ENCODE measurements around the gene PCSK5. TPM values are rescaled to one million over a fixed set of nuclear protein-coding genes. Genes with fewer than 3 reads are reported as not detected.

The PCSK5 gene
- total and polyA plus RNA-seq, 12 donors: 2.2 to 31.8 (median 8.4) TPM

DNA sequence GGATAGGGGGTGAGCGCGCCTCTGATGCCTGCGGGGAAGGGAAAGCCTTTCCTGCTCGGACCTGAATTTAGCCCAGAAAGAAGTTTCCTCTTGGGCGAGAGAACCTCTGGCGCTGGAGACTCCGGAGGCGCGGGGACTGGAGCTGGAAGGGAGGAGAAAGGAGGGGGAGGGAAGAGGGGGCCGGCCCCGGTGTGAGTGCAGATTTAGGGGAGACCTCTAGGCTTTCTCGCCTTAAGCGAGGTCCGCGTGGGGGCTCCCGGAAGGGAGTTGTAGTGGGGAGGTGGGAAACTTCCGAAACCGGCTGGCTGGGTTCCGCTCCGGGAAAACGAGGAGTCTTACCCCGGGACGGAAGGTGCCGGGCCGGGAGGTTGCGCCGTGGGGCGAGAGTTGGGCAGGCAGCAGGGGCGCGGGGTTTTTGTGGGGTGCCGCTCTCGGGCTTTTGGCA lies 1.3 kb downstream of the PCSK5 start:
- Histone ChIP-seq H3K4me1 (replicated peaks in 1 of 2) (peaks cover 13 to 30% of the 10 kb centered on the region in 2 donors), H3K27me3 (no peaks in the 10 kb centered on the region), H3K9me3 (replicated peaks in 1 of 3) (no peaks in the 10 kb centered on the region), H3K36me3 (replicated peaks in 1 of 2) (no peaks in the 10 kb centered on the region), H3K27ac (peak overlapping the region in 3 of 5 donors; percentile 77 to 92 (median 91)), H3K4me3 (peak overlapping the region in 3 of 4 donors; percentile 45 to 81 (median 64))
- TF ChIP-seq POLR2A (IDR thresholded peaks at IDR 0.05): no peak
- intact Hi-C loops (cut with DNase I): loop anchor here in 1 of 2 donors (10.0 kb wide), 1 partner anchor 93 kb away; no protein-coding TSS in a partner anchor
- peak in 5 of 7 donors; percentile 19 to 29 (median 25) for DNase-seq
- 0 to 1% (median 1%) methylated on average over 29 to 32 of the region's 32 CpGs for WGBS, 4 donors

DNA sequence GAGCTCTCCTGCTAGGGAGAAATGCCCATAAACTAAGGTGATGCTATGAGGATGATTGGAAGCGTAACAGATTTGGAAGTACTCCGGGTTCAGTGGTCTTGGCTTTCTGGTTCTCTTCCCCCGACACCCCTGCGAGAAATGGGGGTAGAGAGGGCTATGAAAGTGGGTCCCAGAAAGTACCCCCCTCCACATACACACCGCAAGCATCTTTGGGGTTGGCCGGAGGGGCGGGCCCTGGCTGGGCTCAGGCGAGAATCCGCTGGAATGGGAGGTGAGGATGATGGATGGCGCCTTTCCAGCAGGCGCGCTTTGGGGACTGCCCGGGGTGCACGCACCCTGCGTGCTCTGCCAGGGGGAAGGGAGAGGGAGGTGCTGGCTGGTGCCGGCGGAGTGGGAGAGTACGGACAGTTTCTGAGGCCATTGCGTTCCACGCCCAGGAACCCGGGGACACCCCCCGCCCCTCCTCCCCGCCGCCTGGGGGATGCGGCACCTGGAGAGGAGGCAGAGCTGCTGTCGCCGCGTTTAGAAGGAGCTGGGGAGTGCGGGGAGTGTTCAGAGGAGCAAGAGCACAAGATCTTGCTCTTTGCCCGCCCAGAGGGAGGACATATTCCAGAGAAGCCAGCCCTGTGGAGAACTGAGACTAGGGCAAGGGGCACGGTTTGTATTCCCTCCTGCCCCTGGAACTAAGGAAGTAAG lies 1.9 kb downstream of the PCSK5 start:
- 1 to 2% (median 1%) methylated on average over 17 to 31 of the region's 31 CpGs for WGBS, 4 donors
- peak in 6 of 7 donors; percentile 25 to 46 (median 36) for DNase-seq
- peak overlapping the region in 1 of 5 donors; percentile 92 for H3K27ac ChIP-seq
- peaks cover 13 to 32% of the 10 kb centered on the region in 2 donors for H3K4me1 ChIP-seq (replicated peaks in 1 of 2)
- intact Hi-C loops (cut with DNase I): loop anchor here in 1 of 2 donors (10.0 kb wide), 1 partner anchor 92 kb away; no protein-coding TSS in a partner anchor
- H3K27me3 ChIP-seq: no peaks in the 10 kb centered on the region
- no peaks in the 10 kb centered on the region for H3K36me3 ChIP-seq (replicated peaks in 1 of 2)
- H3K4me3 ChIP-seq: peak overlapping the region in 2 of 4 donors; percentile 45 to 81
- TF ChIP-seq POLR2A (IDR thresholded peaks at IDR 0.05): no peak
- TF ChIP-seq, protein P1, sequence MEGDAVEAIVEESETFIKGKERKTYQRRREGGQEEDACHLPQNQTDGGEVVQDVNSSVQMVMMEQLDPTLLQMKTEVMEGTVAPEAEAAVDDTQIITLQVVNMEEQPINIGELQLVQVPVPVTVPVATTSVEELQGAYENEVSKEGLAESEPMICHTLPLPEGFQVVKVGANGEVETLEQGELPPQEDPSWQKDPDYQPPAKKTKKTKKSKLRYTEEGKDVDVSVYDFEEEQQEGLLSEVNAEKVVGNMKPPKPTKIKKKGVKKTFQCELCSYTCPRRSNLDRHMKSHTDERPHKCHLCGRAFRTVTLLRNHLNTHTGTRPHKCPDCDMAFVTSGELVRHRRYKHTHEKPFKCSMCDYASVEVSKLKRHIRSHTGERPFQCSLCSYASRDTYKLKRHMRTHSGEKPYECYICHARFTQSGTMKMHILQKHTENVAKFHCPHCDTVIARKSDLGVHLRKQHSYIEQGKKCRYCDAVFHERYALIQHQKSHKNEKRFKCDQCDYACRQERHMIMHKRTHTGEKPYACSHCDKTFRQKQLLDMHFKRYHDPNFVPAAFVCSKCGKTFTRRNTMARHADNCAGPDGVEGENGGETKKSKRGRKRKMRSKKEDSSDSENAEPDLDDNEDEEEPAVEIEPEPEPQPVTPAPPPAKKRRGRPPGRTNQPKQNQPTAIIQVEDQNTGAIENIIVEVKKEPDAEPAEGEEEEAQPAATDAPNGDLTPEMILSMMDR (IDR thresholded peaks at IDR 0.05): no peak
- no peaks in the 10 kb centered on the region for H3K9me3 ChIP-seq (replicated peaks in 1 of 3)

DNA sequence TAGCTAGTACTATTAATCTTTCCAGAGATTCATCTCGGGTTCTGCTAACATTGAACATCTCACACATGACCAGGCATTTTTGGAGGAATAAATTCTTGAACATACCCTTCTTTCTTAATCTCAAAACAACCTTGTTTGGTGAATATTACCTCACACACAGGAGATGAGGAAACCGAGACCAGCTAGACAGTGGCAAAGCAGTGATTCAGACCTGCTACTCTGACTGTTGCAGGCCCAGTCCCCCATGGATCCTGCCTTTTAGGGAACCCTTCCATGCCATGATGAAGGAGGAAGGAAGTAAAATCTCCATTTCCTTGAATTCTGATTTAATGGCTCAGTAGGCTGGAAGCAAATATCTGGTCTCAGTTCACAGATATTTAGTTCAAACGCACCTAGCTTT lies 2.6 kb downstream of the PCSK5 start:
- intact Hi-C loops (cut with DNase I): loop anchor here in 1 of 2 donors (10.0 kb wide), 1 partner anchor 92 kb away; no protein-coding TSS in a partner anchor
- WGBS, 4 donors: 56 to 60% (median 57%) methylated on average over 3 of the region's 3 CpGs
- no peaks in the 10 kb centered on the region for H3K36me3 ChIP-seq (replicated peaks in 1 of 2)
- peak overlapping the region in 1 of 5 donors; percentile 92 for H3K27ac ChIP-seq
- peaks cover 13 to 32% of the 10 kb centered on the region in 2 donors for H3K4me1 ChIP-seq (replicated peaks in 1 of 2)
- H3K4me3 ChIP-seq: peak overlapping the region in 1 of 4 donors; percentile 81
- H3K9me3 ChIP-seq (replicated peaks in 1 of 3): no peaks in the 10 kb centered on the region
- no peaks in the 10 kb centered on the region for H3K27me3 ChIP-seq
- no peak for TF ChIP-seq POLR2A (IDR thresholded peaks at IDR 0.05)
- TF ChIP-seq, protein P1 (IDR thresholded peaks at IDR 0.05): no peak
- DNase-seq: no peak

DNA sequence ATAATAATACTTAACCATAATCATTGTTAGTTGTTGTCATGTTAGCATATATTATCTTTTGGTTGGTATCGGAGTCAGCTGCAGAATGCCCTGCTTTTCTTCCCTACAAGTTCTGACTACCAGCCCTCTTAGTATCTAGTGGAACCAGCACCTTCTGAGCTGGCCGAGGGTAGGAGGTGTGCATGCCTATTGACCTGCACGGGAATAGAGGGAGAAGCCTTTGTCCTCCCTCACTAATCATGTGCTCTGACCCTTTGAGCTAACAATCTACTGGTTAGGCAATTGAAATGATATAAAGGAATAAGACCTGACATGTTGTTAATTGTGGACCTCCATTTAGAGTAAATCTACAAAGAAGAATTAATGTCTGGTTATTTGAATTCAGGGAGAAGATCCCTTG lies 4.1 kb downstream of the PCSK5 start:
- H3K36me3 ChIP-seq (replicated peaks in 1 of 2): no peaks in the 10 kb centered on the region
- intact Hi-C loops (cut with DNase I): loop anchor here in 1 of 2 donors (10.0 kb wide), 1 partner anchor 90 kb away; no protein-coding TSS in a partner anchor
- DNase-seq: no peak
- H3K4me1 ChIP-seq (replicated peaks in 1 of 2): peaks cover 13 to 26% of the 10 kb centered on the region in 2 donors
- H3K27me3 ChIP-seq: no peaks in the 10 kb centered on the region
- H3K4me3 ChIP-seq: no peak overlapping the region
- no peaks in the 10 kb centered on the region for H3K9me3 ChIP-seq (replicated peaks in 1 of 3)
- 88 to 92% (median 89%) methylated on average over 3 of the region's 3 CpGs for WGBS, 4 donors
- H3K27ac ChIP-seq: no peak overlapping the region
- TF ChIP-seq POLR2A (IDR thresholded peaks at IDR 0.05): no peak
- TF ChIP-seq, protein P1 (IDR thresholded peaks at IDR 0.05): no peak

Measured in adrenal gland (tissue), 12 donors.